Measurements from ENCODE around the gene TRNP1.
A peak's percentile ranks its signal among the peaks of the same experiment; 100 is the strongest.

The TRNP1 gene

DNA sequence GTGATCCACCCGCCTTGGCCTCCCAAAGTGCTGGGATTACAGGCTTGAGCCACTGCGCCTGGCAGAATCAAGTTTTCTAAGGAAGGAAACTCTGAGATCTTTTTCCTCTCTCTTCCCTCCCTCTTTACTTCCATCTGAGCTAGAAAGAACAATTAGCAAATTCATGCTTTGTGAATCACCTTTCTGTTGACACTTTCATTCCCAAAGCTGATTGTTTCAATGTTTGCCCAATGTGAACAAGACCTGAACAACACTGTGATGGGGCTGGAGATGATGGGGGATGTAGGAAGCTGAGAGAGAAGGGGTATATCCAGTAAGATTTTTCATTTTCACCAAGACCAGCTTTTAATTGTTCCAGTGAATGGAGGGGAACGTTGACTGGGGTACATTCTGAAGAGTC lies 24.8 kb downstream of the TRNP1 start:
- no peak for DNase-seq
- no peaks in the 10 kb centered on the region for H3K27me3 ChIP-seq (ENCODE audit: insufficient read depth, low read depth, severe bottlenecking)

DNA sequence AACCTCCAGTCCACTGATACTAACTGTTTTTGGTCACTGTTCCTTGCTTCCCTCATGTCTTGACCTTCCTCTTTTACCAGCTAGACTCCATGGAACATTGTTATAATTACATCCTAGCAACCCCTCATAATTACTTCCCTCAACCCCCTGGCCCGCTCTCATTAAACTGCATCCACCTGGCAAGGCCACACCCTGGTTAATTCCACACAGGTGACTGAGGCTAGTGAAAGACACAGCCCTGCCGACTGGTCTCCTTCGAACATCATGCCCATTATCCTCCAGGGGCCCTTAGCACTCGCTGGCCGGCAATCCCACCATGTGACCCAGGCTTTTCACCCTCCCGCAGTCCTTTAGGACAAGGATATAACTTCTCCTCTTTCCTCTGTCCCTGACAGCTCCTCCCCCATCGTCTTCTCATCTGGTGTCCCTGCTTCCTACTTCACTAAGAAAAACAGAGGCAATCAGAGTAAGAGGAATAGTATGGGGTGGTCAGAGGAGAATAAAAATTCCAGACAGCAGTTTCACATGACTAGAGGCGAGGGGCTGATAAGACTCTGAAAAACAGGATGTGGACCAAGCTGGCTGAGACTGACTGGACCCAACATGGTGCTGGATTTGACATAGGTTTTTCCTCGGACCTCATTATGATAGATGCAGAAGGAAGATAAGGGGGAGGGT lies 28.0 kb downstream of the TRNP1 start:
- TF ChIP-seq, protein P1, sequence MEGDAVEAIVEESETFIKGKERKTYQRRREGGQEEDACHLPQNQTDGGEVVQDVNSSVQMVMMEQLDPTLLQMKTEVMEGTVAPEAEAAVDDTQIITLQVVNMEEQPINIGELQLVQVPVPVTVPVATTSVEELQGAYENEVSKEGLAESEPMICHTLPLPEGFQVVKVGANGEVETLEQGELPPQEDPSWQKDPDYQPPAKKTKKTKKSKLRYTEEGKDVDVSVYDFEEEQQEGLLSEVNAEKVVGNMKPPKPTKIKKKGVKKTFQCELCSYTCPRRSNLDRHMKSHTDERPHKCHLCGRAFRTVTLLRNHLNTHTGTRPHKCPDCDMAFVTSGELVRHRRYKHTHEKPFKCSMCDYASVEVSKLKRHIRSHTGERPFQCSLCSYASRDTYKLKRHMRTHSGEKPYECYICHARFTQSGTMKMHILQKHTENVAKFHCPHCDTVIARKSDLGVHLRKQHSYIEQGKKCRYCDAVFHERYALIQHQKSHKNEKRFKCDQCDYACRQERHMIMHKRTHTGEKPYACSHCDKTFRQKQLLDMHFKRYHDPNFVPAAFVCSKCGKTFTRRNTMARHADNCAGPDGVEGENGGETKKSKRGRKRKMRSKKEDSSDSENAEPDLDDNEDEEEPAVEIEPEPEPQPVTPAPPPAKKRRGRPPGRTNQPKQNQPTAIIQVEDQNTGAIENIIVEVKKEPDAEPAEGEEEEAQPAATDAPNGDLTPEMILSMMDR (IDR thresholded peaks at IDR 0.05; ENCODE audit: low read depth, low read length), result no peak
- no peak overlapping the region for H3K4me3 ChIP-seq (ENCODE audit: low read depth, low read length)
- no peaks in the 10 kb centered on the region for H3K27me3 ChIP-seq (ENCODE audit: insufficient read depth, low read depth, severe bottlenecking)
- H3K9me3 ChIP-seq (ENCODE audit: severe bottlenecking), result no peaks in the 10 kb centered on the region
- DNase-seq, result no peak
- no peaks in the 10 kb centered on the region for H3K36me3 ChIP-seq
- no peak overlapping the region for H3K27ac ChIP-seq

More for the DNA sequence above, 24.8 kb downstream of the TRNP1 start:
- H3K4me3 ChIP-seq (ENCODE audit: low read depth, low read length), result no peak overlapping the region
- H3K36me3 ChIP-seq, result no peaks in the 10 kb centered on the region
- no peak overlapping the region for H3K27ac ChIP-seq
- H3K9me3 ChIP-seq (ENCODE audit: severe bottlenecking), result no peaks in the 10 kb centered on the region
- TF ChIP-seq, protein P1 (IDR thresholded peaks at IDR 0.05; ENCODE audit: low read depth, low read length), result no peak

DNA sequence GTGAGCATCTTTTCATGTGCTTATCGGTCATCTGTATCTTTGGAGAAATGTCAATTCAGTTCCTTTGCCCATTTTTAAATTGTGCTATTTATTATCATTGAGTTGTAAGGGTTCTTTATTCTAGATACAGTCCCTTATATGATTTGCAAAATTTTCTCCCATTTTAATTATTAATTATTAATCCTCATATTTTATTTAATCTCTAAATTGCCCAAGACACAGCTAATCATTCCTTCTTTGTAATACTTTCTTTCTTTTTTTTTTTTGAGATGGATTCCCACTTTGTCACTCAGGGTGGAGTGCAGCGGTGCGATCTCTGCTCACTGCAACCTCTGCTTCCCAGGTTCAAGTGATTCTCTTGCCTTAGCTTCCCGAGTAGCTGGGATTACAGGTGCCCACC lies 32.2 kb downstream of the TRNP1 start:
- H3K9me3 ChIP-seq (ENCODE audit: severe bottlenecking), result no peaks in the 10 kb centered on the region
- TF ChIP-seq, protein P1 (IDR thresholded peaks at IDR 0.05; ENCODE audit: low read depth, low read length), result no peak
- no peaks in the 10 kb centered on the region for H3K27me3 ChIP-seq (ENCODE audit: insufficient read depth, low read depth, severe bottlenecking)
- DNase-seq, result no peak
- H3K4me3 ChIP-seq (ENCODE audit: low read depth, low read length), result no peak overlapping the region
- H3K36me3 ChIP-seq, result no peaks in the 10 kb centered on the region
- no peak overlapping the region for H3K27ac ChIP-seq

DNA sequence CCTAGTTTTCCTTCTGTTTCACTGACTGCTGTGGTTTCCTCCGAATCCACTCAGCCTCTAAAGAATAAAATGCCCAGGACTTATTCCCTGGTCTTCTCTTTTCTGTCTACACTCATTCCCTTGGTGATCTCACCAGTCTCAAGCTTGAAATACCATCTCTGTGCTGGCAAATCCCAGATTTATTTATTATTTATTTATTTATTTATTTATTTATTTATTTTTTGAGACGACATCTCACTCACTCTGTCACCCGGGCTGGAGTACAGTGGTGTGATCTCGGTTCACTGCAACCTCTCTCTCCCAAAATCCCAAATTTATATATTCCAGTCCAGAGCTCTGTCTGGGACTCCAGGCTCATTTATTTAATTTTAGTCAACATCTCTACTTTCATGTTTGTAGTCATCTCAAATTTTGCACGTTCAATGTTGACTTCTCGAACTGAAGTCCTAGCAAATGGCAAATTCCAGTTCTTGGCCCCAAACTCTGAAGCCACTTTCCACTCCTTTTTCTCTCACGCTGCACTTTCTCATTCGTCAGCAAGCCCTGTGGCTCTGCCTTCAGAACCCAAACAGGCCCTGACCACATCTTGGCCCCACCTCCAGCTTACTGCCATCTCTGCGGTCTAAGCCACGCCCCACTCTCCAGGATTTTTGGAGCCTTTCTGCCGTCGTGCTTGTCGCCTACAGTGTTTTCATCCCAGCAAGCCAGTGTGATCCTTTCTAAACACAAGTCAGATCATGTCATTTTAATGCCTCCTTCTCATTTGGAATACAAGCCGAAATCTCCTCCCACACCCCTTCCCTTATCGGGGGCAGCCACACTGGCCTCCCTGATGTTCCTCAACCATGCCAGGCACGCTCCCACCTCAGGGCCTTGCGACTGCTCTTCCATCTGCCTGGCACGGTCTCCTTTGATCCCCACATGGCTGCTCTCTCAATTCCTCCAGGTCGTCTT lies 33.4 kb downstream of the TRNP1 start:
- TF ChIP-seq, protein P1 (IDR thresholded peaks at IDR 0.05; ENCODE audit: low read depth, low read length), result no peak
- no peak overlapping the region for H3K4me3 ChIP-seq (ENCODE audit: low read depth, low read length)
- H3K9me3 ChIP-seq (ENCODE audit: severe bottlenecking), result no peaks in the 10 kb centered on the region
- H3K27me3 ChIP-seq (ENCODE audit: insufficient read depth, low read depth, severe bottlenecking), result no peaks in the 10 kb centered on the region
- peak; percentile 38 for DNase-seq
- no peak overlapping the region for H3K27ac ChIP-seq
- H3K36me3 ChIP-seq, result no peaks in the 10 kb centered on the region

DNA sequence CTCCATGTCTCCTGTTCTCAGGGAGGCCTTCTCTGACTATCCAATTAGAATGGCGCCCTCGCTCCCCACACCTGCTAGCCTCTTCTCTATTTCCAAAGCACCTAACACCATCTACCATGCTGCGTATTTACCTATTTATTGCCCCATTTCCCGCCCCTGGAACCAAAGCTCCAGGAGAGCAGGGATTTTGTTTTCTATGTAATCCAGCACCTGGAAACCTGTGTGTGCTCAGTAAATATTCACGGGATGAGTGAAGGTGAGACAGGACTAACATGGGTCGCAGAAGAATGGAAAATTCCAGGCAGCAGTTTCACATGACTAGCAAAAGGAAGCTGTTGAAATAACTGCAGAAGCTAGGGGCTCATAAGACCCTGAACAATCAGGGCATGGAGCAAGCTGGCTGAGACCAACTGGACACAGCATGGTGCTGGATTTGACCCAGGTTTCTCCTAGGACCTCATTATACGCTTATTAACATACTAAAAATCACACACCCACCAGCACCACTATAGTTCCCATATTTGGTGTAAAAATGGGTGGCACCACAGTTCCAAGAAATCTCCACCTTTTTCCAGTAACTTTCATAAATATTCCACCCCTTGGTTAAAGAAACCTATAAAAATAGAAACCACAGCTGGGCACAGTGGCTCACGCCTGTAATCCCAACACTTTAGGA lies 34.2 kb downstream of the TRNP1 start:
- TF ChIP-seq, protein P1 (IDR thresholded peaks at IDR 0.05; ENCODE audit: low read depth, low read length), result no peak
- Histone ChIP-seq H3K27ac (no peak overlapping the region), H3K36me3 (no peaks in the 10 kb centered on the region), H3K9me3 (ENCODE audit: severe bottlenecking) (no peaks in the 10 kb centered on the region), H3K4me3 (ENCODE audit: low read depth, low read length) (no peak overlapping the region), H3K27me3 (ENCODE audit: insufficient read depth, low read depth, severe bottlenecking) (no peaks in the 10 kb centered on the region)
- no peak for DNase-seq
